Measurements from ENCODE around the gene FAM111A. TPM values are rescaled to one million over a fixed set of nuclear protein-coding genes. Genes with fewer than 3 reads are reported as not detected.
A peak's percentile ranks its signal among the peaks of the same experiment; 100 is the strongest.

FAM111A gene
- total RNA-seq, 2 donors from 2014 or later: 11.4 to 34.2 TPM

DNA sequence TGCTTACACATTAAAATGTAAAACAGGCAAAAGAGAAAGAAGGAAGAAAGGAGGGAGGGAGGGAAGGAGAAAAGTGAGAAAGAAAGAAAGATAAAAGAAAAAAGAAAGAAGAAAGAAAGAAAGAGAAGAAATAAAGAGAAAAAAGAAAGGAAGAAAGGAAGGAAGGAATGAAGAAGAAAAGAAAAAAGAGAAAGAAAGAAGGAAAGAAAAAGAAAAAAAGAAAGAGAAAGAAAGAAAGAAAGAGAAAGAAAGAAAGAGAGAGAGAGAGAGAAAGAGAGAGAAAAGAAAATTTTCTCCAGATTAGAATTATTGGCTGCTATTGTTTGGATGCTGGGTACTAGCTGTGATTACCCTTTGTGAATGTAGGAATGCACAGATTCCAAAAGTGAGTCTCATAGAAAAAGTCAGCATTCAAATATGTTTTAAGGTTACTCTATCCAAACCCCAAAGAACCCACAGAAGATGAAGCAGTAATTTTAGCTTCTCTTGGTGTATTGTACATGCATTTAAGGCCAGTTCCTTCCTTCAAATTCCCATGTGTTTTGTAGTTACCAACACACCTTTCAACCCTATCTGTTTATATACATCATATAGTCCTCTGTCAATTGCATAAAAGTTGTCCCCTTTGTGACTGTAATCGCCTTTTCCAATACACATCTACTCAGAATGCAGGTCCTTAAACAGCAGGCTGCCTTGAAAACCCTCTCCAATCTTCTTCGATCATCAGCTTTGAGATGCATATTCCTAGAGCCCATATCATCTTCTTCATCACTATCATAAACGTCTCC lies 789 bp upstream of the FAM111A start:
- peaks cover 6% of the 10 kb centered on the region for H3K9me3 Mint-ChIP-seq
- TF ChIP-seq, protein P1, sequence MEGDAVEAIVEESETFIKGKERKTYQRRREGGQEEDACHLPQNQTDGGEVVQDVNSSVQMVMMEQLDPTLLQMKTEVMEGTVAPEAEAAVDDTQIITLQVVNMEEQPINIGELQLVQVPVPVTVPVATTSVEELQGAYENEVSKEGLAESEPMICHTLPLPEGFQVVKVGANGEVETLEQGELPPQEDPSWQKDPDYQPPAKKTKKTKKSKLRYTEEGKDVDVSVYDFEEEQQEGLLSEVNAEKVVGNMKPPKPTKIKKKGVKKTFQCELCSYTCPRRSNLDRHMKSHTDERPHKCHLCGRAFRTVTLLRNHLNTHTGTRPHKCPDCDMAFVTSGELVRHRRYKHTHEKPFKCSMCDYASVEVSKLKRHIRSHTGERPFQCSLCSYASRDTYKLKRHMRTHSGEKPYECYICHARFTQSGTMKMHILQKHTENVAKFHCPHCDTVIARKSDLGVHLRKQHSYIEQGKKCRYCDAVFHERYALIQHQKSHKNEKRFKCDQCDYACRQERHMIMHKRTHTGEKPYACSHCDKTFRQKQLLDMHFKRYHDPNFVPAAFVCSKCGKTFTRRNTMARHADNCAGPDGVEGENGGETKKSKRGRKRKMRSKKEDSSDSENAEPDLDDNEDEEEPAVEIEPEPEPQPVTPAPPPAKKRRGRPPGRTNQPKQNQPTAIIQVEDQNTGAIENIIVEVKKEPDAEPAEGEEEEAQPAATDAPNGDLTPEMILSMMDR (conservative IDR thresholded peaks at IDR 0.05): no peak
- H3K4me1 Mint-ChIP-seq: peaks cover 13% of the 10 kb centered on the region
- H3K4me3 ChIP-seq (ENCODE audit: low read length): peak overlapping the region; percentile 85
- no peaks in the 10 kb centered on the region for H3K9me3 ChIP-seq (ENCODE audit: control insufficient read depth, low read length)
- H3K9ac ChIP-seq (ENCODE audit: extremely low read depth, low read length, poor library complexity, severe bottlenecking): no peak overlapping the region
- H3K4me3 Mint-ChIP-seq: peak overlapping the region; percentile 83
- no peaks in the 10 kb centered on the region for H3K4me1 ChIP-seq (ENCODE audit: control insufficient read depth, insufficient read depth, low read length)
- H3K27ac ChIP-seq (ENCODE audit: low read depth, low read length): no peak overlapping the region
- no peak overlapping the region for H3K27ac Mint-ChIP-seq
- peaks cover 32% of the 10 kb centered on the region for H3K27me3 Mint-ChIP-seq (ENCODE audit: insufficient read depth)
- 26 to 40% methylated on average over 1 to 3 of the region's 3 CpGs for WGBS, 2 experiments (ENCODE audit: insufficient coverage in 1 of 2, insufficient read length in 1 of 2)
- no peaks in the 10 kb centered on the region for H3K36me3 Mint-ChIP-seq (ENCODE audit: low read depth)
- peaks cover 26% of the 10 kb centered on the region for H3K27me3 ChIP-seq (ENCODE audit: control insufficient read depth, insufficient read depth, low read length, poor library complexity, severe bottlenecking)
- no peaks in the 10 kb centered on the region for H3K36me3 ChIP-seq (ENCODE audit: control insufficient read depth, insufficient read depth, low read length)
- no peak for DNase-seq

DNA sequence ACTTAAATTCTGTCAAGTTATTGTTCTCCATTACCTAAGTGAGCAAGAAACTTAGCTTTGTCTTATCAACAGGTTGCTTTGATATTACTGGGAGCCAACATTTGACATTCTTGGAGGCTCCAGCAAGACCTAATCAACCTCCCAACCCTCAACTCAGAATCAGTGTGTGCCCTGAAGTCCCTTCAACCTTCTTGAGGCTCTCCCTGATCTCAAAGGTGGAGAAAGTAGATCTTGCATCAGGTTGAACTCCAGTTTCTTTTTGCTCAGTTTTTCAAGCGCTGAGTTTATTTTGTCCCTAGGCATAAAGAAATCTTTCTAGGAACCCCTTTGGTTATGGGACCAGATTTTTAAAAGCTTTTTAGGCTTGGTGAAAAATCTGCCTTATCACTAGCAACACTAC lies 1.4 kb downstream of the FAM111A start:
- no peaks in the 10 kb centered on the region for H3K36me3 Mint-ChIP-seq (ENCODE audit: low read depth)
- Histone ChIP-seq H3K4me1 (ENCODE audit: control insufficient read depth, insufficient read depth, low read length) (no peaks in the 10 kb centered on the region), H3K27me3 (ENCODE audit: control insufficient read depth, insufficient read depth, low read length, poor library complexity, severe bottlenecking) (peaks cover 26% of the 10 kb centered on the region), H3K36me3 (ENCODE audit: control insufficient read depth, insufficient read depth, low read length) (no peaks in the 10 kb centered on the region), H3K27ac (ENCODE audit: low read depth, low read length) (no peak overlapping the region), H3K9me3 (ENCODE audit: control insufficient read depth, low read length) (no peaks in the 10 kb centered on the region), H3K9ac (ENCODE audit: extremely low read depth, low read length, poor library complexity, severe bottlenecking) (no peak overlapping the region), H3K4me3 (ENCODE audit: low read length) (peak overlapping the region; percentile 74)
- H3K9me3 Mint-ChIP-seq: peaks cover 6% of the 10 kb centered on the region
- peaks cover 28% of the 10 kb centered on the region for H3K27me3 Mint-ChIP-seq (ENCODE audit: insufficient read depth)
- TF ChIP-seq, protein P1 (conservative IDR thresholded peaks at IDR 0.05): no peak
- DNase-seq: no peak
- peaks cover 10% of the 10 kb centered on the region for H3K4me1 Mint-ChIP-seq
- H3K4me3 Mint-ChIP-seq: peak overlapping the region; percentile 55
- 92 to 93% methylated on average over 1 of the region's 1 CpG for WGBS, 2 experiments (ENCODE audit: insufficient coverage in 1 of 2, insufficient read length in 1 of 2)
- no peak overlapping the region for H3K27ac Mint-ChIP-seq

DNA sequence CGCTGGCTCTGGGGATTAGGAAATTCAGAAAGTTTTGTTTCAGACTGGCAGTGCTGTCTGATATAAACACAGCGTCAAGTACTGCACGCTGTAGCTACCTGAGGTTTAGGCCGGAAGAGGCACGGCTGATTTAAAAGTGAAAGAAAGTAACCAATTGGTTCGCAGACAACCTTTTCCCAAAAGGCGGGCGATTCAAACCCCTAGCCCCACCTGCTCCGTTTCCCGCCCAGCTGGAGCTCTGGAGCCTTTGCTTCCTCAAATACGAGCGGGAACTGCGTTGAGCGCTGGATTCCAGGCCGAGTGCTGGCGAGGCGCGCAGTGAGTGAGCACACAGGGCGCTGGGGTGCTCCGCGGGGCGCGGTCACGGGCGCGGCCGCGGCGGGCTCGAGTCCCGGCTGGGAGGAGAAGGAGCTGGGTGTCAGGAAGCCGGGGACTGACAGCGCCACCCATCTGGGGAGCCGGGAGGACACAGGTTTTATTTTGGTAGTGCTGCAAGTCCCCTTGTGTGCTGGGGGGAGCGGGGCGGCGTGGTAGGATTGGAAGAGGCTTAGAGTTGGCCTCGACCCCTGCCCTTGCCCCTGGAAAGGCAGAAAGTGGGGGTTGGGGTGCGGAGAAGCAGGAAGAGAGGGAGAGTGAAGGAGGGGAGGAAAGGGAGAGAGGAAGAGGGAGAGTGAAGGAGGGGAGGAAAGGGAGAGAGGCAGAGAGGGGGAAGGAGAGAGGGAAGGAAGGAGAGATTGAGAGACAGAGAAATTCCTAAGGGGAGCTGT lies 2.1 kb downstream of the FAM111A start:
- Mint-ChIP-seq H3K27me3 (ENCODE audit: insufficient read depth) (peaks cover 28% of the 10 kb centered on the region), H3K27ac (no peak overlapping the region), H3K9me3 (peaks cover 6% of the 10 kb centered on the region), H3K4me3 (peak overlapping the region; percentile 55), H3K36me3 (ENCODE audit: low read depth) (no peaks in the 10 kb centered on the region), H3K4me1 (peaks cover 10% of the 10 kb centered on the region)
- Histone ChIP-seq H3K27ac (ENCODE audit: low read depth, low read length) (no peak overlapping the region), H3K4me3 (ENCODE audit: low read length) (peak overlapping the region; percentile 74), H3K27me3 (ENCODE audit: control insufficient read depth, insufficient read depth, low read length, poor library complexity, severe bottlenecking) (peaks cover 26% of the 10 kb centered on the region), H3K9me3 (ENCODE audit: control insufficient read depth, low read length) (no peaks in the 10 kb centered on the region), H3K36me3 (ENCODE audit: control insufficient read depth, insufficient read depth, low read length) (no peaks in the 10 kb centered on the region), H3K9ac (ENCODE audit: extremely low read depth, low read length, poor library complexity, severe bottlenecking) (no peak overlapping the region), H3K4me1 (ENCODE audit: control insufficient read depth, insufficient read depth, low read length) (no peaks in the 10 kb centered on the region)
- TF ChIP-seq, protein P1 (conservative IDR thresholded peaks at IDR 0.05): peak; percentile 38
- DNase-seq: peak; percentile 93
- 12 to 44% methylated on average over 7 to 39 of the region's 39 CpGs for WGBS, 2 experiments (ENCODE audit: insufficient coverage in 1 of 2, insufficient read length in 1 of 2)

Data from endodermal cell (in vitro differentiated cells).